Measurements from ENCODE around the gene SLC2A4RG. TPM values are rescaled to one million over a fixed set of nuclear protein-coding genes. Genes with fewer than 3 reads are reported as not detected.
A peak's percentile ranks its signal among the peaks of the same experiment; 100 is the strongest.
"Not testable (repeated sequence)": the region's sequence is repeated elsewhere in the genome, so short reads cannot be mapped to it uniquely, and the experiment has no call there.

SLC2A4RG gene
- total RNA-seq, 4 donors from 2014 or later, result 79.9 to 127 (median 96.2) TPM

- TF ChIP-seq, protein P1, sequence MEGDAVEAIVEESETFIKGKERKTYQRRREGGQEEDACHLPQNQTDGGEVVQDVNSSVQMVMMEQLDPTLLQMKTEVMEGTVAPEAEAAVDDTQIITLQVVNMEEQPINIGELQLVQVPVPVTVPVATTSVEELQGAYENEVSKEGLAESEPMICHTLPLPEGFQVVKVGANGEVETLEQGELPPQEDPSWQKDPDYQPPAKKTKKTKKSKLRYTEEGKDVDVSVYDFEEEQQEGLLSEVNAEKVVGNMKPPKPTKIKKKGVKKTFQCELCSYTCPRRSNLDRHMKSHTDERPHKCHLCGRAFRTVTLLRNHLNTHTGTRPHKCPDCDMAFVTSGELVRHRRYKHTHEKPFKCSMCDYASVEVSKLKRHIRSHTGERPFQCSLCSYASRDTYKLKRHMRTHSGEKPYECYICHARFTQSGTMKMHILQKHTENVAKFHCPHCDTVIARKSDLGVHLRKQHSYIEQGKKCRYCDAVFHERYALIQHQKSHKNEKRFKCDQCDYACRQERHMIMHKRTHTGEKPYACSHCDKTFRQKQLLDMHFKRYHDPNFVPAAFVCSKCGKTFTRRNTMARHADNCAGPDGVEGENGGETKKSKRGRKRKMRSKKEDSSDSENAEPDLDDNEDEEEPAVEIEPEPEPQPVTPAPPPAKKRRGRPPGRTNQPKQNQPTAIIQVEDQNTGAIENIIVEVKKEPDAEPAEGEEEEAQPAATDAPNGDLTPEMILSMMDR (IDR thresholded peaks at IDR 0.05), result no peak
- no peak for TF ChIP-seq POLR2A (IDR thresholded peaks at IDR 0.05)
- intact Hi-C loops (cut with DNase I; ENCODE audit: low total_unique reads), result no loop called here
- no peak for DNase-seq (ENCODE audit: low spot score in 2 of 2)
- H3K4me3 ChIP-seq (ENCODE audit: low read depth, poor library complexity, severe bottlenecking), result no peak overlapping the region
- 100% methylated on average over 2 of the region's 2 CpGs for WGBS, 2 donors
Measured at GRCh38 chr20:63718996-63719395, 20.6 kb upstream of the SLC2A4RG start.

- intact Hi-C loops (cut with DNase I; ENCODE audit: low total_unique reads); DNase-seq (ENCODE audit: low spot score in 2 of 2): not testable (repeated sequence)
Measured at GRCh38 chr20:63722967-63723622, 16.5 kb upstream of the SLC2A4RG start.

GRCh38 chr20:63730189-63730733 is 9.3 kb upstream of the SLC2A4RG start:
- H3K4me3 ChIP-seq (ENCODE audit: low read depth, poor library complexity, severe bottlenecking); intact Hi-C loops (cut with DNase I; ENCODE audit: low total_unique reads): not testable (repeated sequence)
- 93 to 95% methylated on average over 18 of the region's 18 CpGs for WGBS, 2 donors
- peak in 1 of 2 donors; percentile 68 for DNase-seq (ENCODE audit: low spot score in 2 of 2)

More at GRCh38 chr20:63722967-63723622, 16.5 kb upstream of the SLC2A4RG start:
- WGBS, 2 donors, result 73 to 91% methylated on average over 2 of the region's 2 CpGs
- H3K4me3 ChIP-seq (ENCODE audit: low read depth, poor library complexity, severe bottlenecking), result not testable (repeated sequence)

DNA sequence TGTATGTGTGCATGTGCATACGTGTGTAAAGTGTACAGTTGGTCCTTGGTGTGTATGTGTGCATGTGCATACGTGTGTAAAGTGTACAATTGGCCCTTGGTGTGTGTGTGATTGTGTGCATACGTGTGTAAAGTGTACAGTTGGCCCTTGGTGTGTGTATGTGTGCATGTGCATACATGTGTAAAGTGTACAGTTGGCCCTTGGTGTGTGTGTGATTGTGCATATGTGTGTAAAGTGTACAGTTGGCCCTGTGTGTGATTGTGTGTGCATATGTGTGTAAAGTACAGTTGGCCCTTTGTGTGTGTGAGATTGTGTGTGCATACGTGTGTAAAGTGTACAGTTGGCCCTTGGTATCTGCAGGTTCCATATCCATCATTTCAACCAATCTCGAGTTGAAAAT is 8.2 kb upstream of the SLC2A4RG start:
- TF ChIP-seq, protein P1 (IDR thresholded peaks at IDR 0.05), result no peak
- TF ChIP-seq POLR2A (IDR thresholded peaks at IDR 0.05), result no peak
- intact Hi-C loops (cut with DNase I; ENCODE audit: low total_unique reads), result no loop called here
- DNase-seq (ENCODE audit: low spot score in 2 of 2), result no peak
- WGBS, 2 donors, result 77 to 80% methylated on average over 5 of the region's 5 CpGs
- no peak overlapping the region for H3K4me3 ChIP-seq (ENCODE audit: low read depth, poor library complexity, severe bottlenecking)

- 88% methylated on average over 38 of the region's 38 CpGs for WGBS, 2 donors
- H3K4me3 ChIP-seq (ENCODE audit: low read depth, poor library complexity, severe bottlenecking), result no peak overlapping the region
- DNase-seq (ENCODE audit: low spot score in 2 of 2), result no peak
- intact Hi-C loops (cut with DNase I; ENCODE audit: low total_unique reads), result no loop called here
- no peak for TF ChIP-seq POLR2A (IDR thresholded peaks at IDR 0.05)
- TF ChIP-seq, protein P1 (IDR thresholded peaks at IDR 0.05), result peak in 1 of 3 donors; percentile 48
Measured at GRCh38 chr20:63732118-63733095, 7.2 kb upstream of the SLC2A4RG start.

DNA sequence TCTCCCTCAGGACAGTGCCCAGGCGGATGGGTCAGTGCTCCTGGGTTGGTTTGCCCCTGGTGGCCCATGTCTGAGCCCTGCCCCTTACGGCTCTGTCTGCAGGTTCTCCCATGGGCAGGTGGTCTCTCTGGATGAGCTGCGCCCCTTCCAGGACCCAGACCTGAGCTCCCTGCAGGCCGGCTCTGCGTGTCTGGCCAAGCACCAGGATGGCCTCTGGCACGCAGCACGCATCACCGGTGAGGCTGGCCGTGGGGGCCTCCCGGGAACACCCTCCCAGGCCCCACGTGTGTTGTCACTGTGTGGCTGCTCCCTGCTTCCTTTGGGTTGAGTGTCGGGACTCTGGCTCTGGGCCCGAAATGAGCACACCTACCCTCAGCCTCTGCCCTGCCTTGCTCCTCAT is 6.5 kb upstream of the SLC2A4RG start:
- TF ChIP-seq, protein P1 (IDR thresholded peaks at IDR 0.05), result no peak
- TF ChIP-seq POLR2A (IDR thresholded peaks at IDR 0.05), result no peak
- DNase-seq (ENCODE audit: low spot score in 2 of 2), result no peak

More for the DNA sequence above, 6.5 kb upstream of the SLC2A4RG start:
- WGBS, 2 donors, result 91 to 92% methylated on average over 9 to 10 of the region's 13 CpGs
- H3K4me3 ChIP-seq (ENCODE audit: low read depth, poor library complexity, severe bottlenecking), result no peak overlapping the region
- intact Hi-C loops (cut with DNase I; ENCODE audit: low total_unique reads), result no loop called here

Measured in lower leg skin (tissue), 4 donors.